Limb (tissue), 2 donors: ENCODE measurements around the gene STIM1.
"Not testable (repeated sequence)": the region's sequence is repeated elsewhere in the genome, so short reads cannot be mapped to it uniquely, and the experiment has no call there.

Source experiments
- DNase-seq, 2 donors: peaks; one replicate each; pipeline ENCODE4 v3.0.0-alpha.2; 2016; ENCODE audit errors: extremely low spot score in 2 of 2

Gene STIM1

DNA sequence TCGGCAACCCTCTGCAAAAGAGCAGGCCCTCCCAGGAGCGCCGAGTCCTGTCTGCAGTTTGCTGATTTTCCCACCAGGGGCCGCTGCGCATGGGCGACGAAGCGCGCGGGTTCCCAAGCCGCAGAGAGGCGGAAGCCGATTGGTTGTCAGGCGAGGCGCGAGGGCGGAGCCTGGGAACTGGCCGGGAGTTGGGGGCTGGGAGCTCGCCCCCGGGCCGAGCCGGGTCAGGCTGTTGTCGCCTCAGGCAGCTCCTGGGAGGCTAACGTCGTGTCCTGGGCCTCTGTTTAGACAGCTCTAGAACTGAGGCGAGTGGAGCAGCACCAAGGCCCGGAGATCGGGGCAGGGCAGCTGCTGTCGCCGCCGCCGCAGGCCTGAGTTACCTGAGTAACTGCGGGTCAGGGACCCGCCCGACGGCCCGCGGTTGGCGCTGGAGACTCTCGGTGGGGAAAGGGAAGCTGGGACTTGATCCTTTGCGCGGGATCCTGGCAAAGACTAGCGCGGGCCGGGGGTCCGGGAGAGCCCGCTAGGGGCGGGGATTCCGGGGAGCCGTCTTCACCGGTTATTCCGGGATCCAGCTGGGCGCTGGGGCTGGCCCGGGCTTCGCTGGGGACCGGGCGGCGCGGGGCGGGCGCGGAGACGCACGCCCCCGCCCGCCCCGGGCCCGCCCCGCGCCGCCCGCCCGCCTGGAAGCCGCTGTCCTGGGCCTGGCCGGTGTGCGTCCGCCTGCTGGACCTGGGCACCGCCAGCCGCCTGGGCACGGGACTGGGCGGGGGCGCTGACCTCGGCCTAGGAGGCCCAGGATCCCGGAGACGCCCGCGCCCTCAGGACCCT, at the start of gene STIM1:
TSS of gene STIM1 (plus strand) at position 688 of the 831 bp plus-strand sequence. CDS start 607 bp downstream, outside the sequence.
- DNase-seq, result peak; percentile 91 to 98

- peak; percentile 64 to 83 for DNase-seq
Measured at GRCh38 chr11:3807909-3808860, 47.3 kb upstream of the STIM1 start, which contains the start of gene PGAP2. PGAP2 (plus strand) TSS chr11:3808560; CDS start chr11:3811260, 2,700 bp downstream.

GRCh38 chr11:3808861-3809623, 46.4 kb upstream of the STIM1 start:
- no peak for DNase-seq

DNA sequence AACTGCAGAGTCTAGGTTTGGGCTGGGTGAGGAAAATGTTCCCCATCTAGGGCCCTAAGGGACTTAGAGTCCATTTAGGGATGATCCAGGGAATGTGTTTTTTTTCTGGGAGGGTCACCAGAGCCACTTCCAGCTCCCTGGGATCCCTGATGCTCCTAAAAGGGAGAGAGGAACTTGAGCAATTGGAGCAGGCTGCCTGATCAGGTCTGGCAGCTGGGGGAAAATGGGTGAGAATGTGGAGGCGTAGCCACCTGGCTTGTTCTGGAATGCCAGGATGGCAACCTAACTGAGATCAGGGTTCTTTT, 45.9 kb upstream of the STIM1 start:
- DNase-seq, result no peak

DNA sequence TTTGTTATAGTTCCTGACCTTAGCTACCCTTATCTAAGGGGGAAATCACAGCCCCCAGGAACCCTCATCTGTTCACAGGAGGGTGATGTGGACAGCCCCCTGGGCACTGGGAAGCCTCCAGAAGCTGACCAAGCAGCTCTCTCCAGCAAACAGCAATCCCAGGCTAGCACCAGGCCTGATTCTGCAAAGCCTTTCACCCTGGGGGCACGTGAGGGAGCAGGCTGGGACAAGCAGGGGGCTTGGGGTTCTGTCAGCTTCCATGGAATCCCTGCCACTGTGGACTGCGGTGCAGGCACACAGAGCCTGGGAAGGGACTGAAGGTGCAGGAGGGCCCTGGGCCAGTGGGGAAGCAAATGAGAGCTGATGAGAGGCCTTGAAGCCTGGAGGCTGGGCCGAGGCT, 45.0 kb upstream of the STIM1 start:
- DNase-seq, result no peak

GRCh38 chr11:3810951-3811350, 44.5 kb upstream of the STIM1 start:
- DNase-seq, result no peak

GRCh38 chr11:3814832-3815231, 40.6 kb upstream of the STIM1 start:
- not testable (repeated sequence) for DNase-seq

DNA sequence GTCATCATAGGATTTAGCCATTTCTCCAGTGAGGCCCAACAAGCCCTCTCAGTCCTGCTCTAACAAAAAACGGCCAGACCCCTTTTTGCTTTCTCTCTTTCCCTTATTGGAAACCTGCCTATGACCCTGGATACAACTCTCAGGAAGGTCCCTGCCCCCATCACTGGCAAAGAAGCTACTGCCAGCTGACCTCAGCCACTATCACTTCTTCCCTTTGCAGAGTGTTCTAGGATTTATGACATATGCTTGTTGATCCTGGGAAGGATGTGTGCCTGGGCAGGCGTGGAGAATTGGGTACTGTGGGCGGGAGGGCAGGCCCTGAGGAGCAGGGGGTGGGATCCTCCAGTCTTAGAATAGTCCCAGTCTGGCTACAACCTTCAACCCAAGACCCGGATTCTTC, 39.6 kb upstream of the STIM1 start:
- DNase-seq, result no peak

DNA sequence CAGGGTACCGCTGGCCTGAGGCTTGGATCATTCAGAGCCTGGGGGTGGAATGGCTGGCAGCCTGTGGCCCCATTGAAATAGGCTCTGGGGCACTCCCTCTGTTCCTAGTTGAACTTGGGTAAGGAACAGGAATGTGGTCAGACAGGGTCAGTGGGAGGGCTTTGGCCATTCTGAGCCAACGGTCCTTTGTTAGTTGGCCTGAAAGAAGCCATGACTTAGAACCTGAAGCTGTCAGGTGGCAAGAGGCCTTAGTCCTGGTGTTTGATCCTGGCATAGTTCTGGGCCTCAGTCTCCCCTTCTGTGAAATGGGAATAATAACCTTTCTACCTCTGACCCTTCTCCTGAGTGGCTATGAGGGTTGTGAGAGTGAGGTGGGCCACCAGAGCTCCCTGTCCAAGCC, 38.8 kb upstream of the STIM1 start:
- DNase-seq, result no peak

- DNase-seq, result no peak
Measured at GRCh38 chr11:3817181-3817800, 38.2 kb upstream of the STIM1 start.

DNA sequence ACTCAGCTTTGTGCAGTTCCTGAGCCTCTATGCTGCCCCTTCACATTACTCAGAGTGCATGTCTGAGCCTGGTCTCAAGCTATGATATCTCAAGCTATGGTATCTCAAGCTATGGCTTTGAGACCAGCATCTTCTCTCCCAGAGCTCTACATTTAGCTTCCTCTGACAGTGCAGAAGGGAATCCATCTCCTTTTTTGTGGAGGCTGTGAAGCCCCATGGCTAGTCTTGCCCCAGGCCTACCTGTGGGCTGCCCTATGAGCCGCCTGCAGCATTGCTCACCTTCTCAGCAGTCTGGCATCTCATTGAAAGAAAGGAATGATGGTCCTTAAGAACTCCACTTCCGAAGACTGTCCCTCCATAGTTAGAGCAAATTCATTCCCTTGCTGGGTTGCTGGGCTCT, 34.5 kb upstream of the STIM1 start:
- no peak for DNase-seq

- DNase-seq, result no peak
Measured at GRCh38 chr11:3822312-3822711, 33.2 kb upstream of the STIM1 start.

DNA sequence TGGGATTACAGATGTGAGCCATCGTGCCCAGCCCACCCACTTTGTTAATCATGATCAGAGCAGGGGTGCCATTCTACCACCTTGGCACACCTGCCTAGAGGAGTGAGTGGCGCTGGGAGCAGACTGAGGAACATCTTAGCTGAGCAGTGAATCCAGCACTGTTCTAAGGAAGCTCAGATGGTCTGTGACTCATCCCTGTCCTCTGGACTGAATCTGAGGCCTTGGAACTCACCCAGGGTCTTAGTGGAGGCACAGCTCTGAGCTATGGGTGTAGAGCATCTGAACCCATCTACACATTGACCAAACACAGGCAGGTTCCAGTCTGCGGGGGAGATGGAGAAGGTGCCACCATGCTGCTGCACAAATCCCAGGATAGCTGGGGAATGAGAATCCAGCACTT, 32.2 kb upstream of the STIM1 start:
- DNase-seq, result no peak

GRCh38 chr11:3823762-3824506, 31.5 kb upstream of the STIM1 start:
- no peak for DNase-seq

DNA sequence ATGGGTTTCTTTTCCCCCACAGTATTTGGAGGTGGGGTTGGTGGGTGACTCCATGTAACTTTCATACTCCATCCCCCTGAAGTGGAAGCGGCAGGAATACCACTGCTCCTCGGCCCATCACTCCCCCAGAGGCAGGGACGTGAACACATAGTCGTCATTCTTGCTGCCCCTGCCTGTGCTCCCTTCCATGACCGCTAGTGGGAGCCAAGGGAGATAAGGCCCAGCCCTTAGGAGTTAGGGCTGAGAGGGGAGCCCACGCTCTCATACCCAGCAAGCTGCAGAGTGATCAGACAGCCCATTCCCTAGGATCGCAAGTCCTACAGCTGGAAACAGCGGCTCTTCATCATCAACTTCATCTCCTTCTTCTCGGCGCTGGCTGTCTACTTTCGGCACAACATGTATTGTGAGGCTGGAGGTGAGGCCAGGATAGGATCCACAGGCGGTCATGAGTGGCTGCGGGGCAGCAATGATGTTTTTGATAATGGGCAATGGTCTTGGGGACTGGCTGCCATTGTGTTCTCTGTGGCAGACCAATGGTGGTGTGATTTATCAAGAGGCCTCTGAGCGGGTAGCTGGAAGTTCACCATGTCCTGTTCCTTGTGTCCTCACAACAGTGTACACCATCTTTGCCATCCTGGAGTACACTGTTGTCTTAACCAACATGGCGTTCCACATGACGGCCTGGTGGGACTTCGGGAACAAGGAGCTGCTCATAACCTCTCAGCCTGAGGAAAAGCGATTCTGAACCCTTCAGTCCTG, 30.6 kb upstream of the STIM1 start:
- DNase-seq, result no peak

DNA sequence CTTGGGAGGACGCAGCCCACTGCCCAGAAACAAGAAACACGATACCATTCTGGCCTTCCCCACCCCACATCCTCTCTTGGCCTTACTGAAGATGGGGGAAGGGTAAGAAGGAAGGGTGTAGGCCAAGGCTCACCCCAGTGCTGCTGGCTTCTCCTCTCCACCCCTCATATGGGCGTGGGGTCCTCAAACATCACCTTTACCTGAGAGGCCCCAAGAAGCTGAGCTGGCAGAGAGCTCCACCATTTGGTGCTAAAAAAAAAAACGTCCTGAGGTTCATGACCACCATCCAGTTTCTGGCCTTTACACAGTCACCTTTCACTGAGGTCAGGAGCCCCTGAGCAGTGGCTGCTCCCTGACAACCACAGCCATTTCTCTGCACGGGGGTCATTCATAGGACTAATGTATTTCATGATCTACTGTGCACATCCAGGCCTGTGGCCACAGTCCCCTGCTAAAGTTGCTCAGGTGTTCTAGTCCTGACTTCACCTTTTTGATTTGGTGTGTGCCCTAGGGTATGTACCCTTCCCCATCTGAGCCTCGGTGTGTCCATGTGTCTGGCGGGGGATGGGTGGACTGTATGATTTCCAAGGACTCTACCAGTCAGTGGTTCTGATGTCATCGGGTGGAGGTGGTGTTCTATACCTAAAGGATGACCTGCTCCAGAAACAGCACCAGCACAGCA, 29.9 kb upstream of the STIM1 start:
- DNase-seq, result no peak

DNA sequence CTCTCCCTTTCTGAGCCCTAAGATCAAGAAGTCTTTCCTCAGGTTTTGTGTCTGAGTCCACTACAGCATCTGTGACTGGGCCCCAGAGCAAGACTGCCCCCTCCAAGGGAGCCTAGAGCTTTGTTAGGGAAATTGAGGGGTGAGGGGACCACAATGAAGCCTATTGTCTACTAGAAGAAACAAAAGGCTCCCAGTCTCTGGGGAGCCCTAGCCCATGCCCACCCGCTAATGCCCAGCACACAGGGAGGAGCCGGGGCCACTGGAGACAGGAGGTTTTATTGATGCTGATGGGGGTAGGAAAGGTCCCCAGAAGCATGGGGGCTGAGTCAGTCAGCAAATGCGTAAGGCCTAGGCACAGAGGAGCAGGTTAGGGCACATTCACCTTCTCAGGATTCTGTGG, 28.7 kb upstream of the STIM1 start:
- DNase-seq, result no peak

DNA sequence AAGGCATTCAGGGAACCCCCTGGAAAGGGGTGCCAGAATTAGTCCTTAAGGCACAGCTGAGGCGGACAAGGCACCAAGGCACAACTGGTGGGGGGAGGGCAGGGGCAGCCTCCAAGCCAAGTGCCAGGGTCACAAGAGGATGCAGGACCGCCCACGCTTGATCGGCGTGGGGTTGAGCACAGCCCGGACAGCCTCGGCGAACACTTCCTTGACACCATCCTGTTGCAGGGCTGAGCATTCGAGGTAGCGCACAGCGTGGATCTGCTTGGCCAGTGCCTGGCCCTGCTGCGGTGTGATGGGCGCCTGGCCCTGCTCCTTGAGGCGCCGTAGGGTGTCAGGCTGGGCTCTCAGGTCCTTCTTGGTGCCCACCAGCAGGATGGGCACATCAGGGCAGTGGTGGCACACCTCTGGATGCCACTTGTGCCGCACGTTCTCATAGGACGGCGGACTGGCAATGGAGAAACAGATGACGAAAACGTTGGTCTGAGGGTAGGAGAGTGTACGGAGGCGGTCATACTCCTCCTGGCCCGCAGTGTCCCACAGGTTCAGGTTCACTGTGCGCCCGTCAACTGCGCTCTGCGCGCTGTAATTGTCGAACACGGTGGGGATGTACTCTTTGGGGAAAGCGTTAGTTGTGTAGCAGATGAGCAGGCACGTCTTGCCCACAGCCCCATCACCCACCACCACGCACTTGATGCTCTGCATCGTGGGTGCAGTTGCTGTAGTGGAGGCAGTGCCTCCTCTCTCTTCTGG, 27.9 kb upstream of the STIM1 start:
- DNase-seq, result no peak
